HAP-1 (cell line): ENCODE data around the gene ZNF101.
"Not testable (repeated sequence)": the region's sequence is repeated elsewhere in the genome, so short reads cannot be mapped to it uniquely, and the experiment has no call there.

Experiments used
- DNase-seq, 2 experiments: peaks; one replicate each; pipeline ENCODE4 v3.0.0-alpha.2; 2016 to 2020; ENCODE audit warnings: low spot score in 2 of 2
- H3K27me3 ChIP-seq: fragments of 250-450 bp; sonication (Bioruptor Pico); 2 replicates; pipeline ENCODE4 v1.5.1; 2020; ENCODE audit warnings: low read depth, mild to moderate bottlenecking, moderate library complexity
- H3K36me3 ChIP-seq: fragments of 250-450 bp; sonication (Bioruptor Pico); replicated peaks from 2 replicates; pipeline ENCODE4 v1.5.1; 2020; ENCODE audit warnings: mild to moderate bottlenecking
- H3K4me1 ChIP-seq: fragments of 250-450 bp; sonication (Bioruptor Pico); 2 replicates; pipeline ENCODE4 v1.5.1; 2020; ENCODE audit warnings: mild to moderate bottlenecking
- H3K4me3 ChIP-seq: fragments of 250-450 bp; sonication (Bioruptor Pico); 2 replicates; pipeline ENCODE4 v1.5.1; 2020; ENCODE audit warnings: mild to moderate bottlenecking, moderate library complexity
- H3K9me3 ChIP-seq: fragments of 250-450 bp; sonication (Bioruptor Pico); 2 replicates; pipeline ENCODE4 v1.5.1; 2020; ENCODE audit warnings: mild to moderate bottlenecking, moderate library complexity
- in situ Hi-C: fragments of 300-500 bp; cut with MboI; formaldehyde crosslinking; loops from 3 replicates; pipeline ENCODE4 v1.14.3; 2020; ENCODE audit warnings: low sequenced_read_pairs, inconsistent platforms, mixed read lengths

Gene ZNF101

DNA sequence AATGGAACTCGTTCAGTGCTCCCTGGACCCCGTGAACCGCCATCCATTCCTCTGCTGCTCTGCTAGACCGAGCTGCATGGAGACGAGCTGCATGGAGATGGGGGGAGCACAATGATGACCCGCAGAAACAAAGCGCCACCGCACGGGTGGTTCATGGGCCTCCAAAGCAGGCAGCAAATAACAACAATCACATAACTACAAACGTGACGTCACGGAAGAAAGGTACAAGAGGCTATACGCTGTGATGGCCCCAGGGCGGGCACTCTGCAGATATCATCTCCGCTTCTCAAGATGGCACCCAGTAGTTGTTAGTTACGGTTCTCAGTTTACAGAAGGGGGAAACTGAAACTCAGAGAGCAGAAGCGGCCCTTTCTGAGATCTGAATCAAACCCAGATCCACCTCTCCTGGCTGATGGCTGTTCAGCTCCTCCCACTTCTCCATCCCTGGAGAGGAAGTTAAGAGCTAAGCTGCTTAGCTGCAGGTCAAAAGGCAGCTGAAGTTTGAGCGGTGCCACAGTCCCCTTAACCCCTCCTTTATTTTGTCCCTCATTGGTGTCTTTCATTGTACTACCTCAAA lies 6.9 kb upstream of the ZNF101 start:
- peaks cover 7% of the 10 kb centered on the region for H3K4me1 ChIP-seq
- peak; percentile 64 to 70 for DNase-seq
- peaks cover 40% of the 10 kb centered on the region for H3K36me3 ChIP-seq
- no peaks in the 10 kb centered on the region for H3K27me3 ChIP-seq
- peak overlapping the region; percentile 84; the same call in 1 of the 2 replicates for H3K4me3 ChIP-seq
- in situ Hi-C loops: no loop called here
- no peaks in the 10 kb centered on the region for H3K9me3 ChIP-seq

GRCh38 chr19:19662344-19662743 lies 6.3 kb upstream of the ZNF101 start:
- DNase-seq: peak in 1 of 2 experiments; percentile 8
- H3K27me3 ChIP-seq: no peaks in the 10 kb centered on the region
- H3K4me3 ChIP-seq: peak overlapping the region; percentile 84
- H3K9me3 ChIP-seq: no peaks in the 10 kb centered on the region
- peaks cover 7% of the 10 kb centered on the region for H3K4me1 ChIP-seq
- peaks cover 34% of the 10 kb centered on the region for H3K36me3 ChIP-seq
- in situ Hi-C loops: no loop called here

DNA sequence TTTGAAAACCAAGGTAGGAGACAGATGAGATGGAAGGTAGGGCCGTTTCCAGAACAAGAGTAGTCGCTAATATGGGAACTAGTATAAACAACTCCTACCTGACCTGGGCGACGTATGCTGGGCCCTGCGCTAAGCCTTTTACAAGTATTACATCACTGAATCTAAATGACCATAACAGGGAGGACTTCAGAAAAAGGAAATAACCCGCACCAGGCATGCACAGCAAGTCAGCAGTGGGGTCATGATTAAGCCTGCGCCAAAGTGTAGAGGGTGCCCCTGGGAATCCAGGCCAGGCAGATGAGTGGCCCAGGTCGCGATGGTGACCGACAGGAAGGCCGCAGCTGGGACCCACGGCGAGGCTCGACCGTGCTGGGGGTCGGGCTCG lies 5.8 kb upstream of the ZNF101 start:
- Histone ChIP-seq H3K4me1 (peaks cover 7% of the 10 kb centered on the region), H3K4me3 (peak overlapping the region; percentile 84), H3K9me3 (no peaks in the 10 kb centered on the region), H3K36me3 (peaks cover 30% of the 10 kb centered on the region), H3K27me3 (no peaks in the 10 kb centered on the region)
- DNase-seq: peak in 1 of 2 experiments; percentile 5
- in situ Hi-C loops: no loop called here

GRCh38 chr19:19663256-19664120 lies 5.2 kb upstream of the ZNF101 start, which contains the start of gene ATP13A1:
Gene ATP13A1 (minus strand): TSS chr19:19663676. CDS start chr19:19663666, 10 bp downstream.
- in situ Hi-C loops: no loop called here
- peak; percentile 96 to 98 for DNase-seq
- Histone ChIP-seq H3K9me3 (no peaks in the 10 kb centered on the region), H3K4me3 (peak within 1 kb of the TSS; percentile 84), H3K4me1 (peaks cover 11% of the 10 kb centered on the region), H3K27me3 (no peaks in the 10 kb centered on the region), H3K36me3 (peaks cover 26% of the 10 kb centered on the region)

DNA sequence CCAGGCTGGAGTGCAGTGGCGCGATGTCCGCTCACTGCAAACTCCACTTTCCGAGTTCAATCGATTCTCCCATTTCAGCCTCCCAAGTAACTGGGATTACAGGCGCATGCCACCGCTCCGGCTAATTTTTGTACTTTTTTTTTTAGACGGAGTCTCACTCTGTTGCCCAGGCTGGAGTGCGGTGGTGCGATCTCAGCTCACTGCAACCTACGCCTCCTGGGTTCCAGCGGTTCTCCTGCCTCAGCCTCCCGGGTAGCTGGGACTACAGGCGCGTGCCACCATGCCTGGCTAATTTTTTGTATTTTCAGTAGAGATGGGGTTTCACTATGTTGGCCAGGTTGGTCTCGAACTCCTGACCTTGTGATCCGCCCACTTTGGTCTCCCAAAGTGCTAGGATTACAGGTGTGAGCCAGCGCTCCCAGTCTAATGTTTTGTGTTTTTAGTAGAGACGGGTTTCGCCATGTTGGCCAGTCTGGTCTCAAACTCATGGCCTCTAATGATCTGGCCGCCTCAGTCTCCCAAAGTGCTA lies 3.2 kb upstream of the ZNF101 start:
- not testable (repeated sequence) for H3K27me3 ChIP-seq, DNase-seq, H3K36me3 ChIP-seq, H3K4me3 ChIP-seq, H3K9me3 ChIP-seq
- in situ Hi-C loops: loop anchor here (5.0 kb wide), 1 partner anchor 112 kb away; no protein-coding TSS in a partner anchor
- peaks cover 11% of the 10 kb centered on the region for H3K4me1 ChIP-seq

DNA sequence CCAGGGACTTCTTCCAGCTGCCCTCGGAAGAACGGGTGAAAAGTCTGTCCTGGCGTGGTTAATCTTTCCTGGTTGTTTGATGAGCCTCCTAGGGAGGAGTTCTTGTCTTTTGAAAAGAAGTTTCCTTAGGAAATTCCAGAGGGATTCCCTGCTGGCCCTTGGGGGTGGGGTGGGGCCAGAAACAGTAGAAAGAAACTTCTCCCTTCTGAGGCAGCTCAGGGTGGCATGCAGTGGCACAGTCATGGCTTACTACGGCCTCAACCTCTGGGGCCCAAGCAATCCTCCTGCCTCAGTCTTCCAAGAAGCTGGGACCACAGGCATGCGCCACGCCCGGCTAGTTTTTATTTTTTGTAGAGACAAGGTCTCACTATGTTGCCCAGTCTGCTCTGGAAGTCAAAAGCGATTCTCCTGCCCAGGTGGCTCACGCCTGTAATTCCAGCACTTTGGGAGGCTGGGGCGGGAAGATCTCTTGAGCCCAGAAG lies 1.5 kb downstream of the ZNF101 start:
- Histone ChIP-seq H3K4me1 (peaks cover 4% of the 10 kb centered on the region), H3K9me3 (peaks cover 4% of the 10 kb centered on the region; the same call in 1 of the 2 replicates), H3K36me3 (peaks cover 19% of the 10 kb centered on the region), H3K27me3 (no peaks in the 10 kb centered on the region), H3K4me3 (peak overlapping the region; percentile 96)
- in situ Hi-C loops: no loop called here
- peak; percentile 9 to 25 for DNase-seq

GRCh38 chr19:19672816-19673215 lies 4.2 kb downstream of the ZNF101 start:
- no peak overlapping the region for H3K4me3 ChIP-seq
- in situ Hi-C loops: no loop called here
- H3K9me3 ChIP-seq: peaks cover 10% of the 10 kb centered on the region
- H3K27me3 ChIP-seq: no peaks in the 10 kb centered on the region
- H3K4me1 ChIP-seq: peaks cover 4% of the 10 kb centered on the region
- peaks cover 36% of the 10 kb centered on the region for H3K36me3 ChIP-seq
- no peak for DNase-seq

GRCh38 chr19:19674315-19674714 lies 5.7 kb downstream of the ZNF101 start:
- H3K4me3 ChIP-seq: no peak overlapping the region
- peaks cover 51% of the 10 kb centered on the region for H3K36me3 ChIP-seq
- in situ Hi-C loops: no loop called here
- H3K27me3 ChIP-seq: no peaks in the 10 kb centered on the region
- peaks cover 15% of the 10 kb centered on the region for H3K9me3 ChIP-seq
- no peaks in the 10 kb centered on the region; the same call in none of the 2 replicates for H3K4me1 ChIP-seq
- DNase-seq: no peak

DNA sequence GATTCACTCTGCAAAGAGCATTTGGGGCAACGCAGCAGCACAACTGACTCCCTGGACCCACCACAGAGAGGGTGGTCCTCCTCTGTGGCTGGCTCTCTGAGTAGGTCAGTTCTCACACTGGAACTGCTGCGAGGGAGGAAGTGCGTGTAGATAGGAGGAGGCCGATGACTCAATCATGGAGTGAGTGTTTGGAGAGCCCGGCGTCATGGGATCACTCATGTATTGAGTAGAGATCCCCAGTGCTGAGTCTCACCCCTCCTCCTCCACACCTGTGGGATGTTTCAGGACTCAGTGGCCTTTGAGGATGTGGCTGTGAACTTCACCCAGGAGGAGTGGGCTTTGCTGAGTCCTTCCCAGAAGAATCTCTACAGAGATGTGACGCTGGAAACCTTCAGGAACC lies 8.9 kb downstream of the ZNF101 start:
- Histone ChIP-seq H3K27me3 (no peaks in the 10 kb centered on the region), H3K36me3 (peaks cover 59% of the 10 kb centered on the region), H3K9me3 (peaks cover 20% of the 10 kb centered on the region), H3K4me1 (no peaks in the 10 kb centered on the region), H3K4me3 (no peak overlapping the region)
- DNase-seq: no peak
- in situ Hi-C loops: no loop called here

- H3K27me3 ChIP-seq: no peaks in the 10 kb centered on the region
- DNase-seq: no peak
- H3K36me3 ChIP-seq: peaks cover 48% of the 10 kb centered on the region
- no peak overlapping the region for H3K4me3 ChIP-seq
- in situ Hi-C loops: no loop called here
- H3K4me1 ChIP-seq: no peaks in the 10 kb centered on the region
- H3K9me3 ChIP-seq: peaks cover 16% of the 10 kb centered on the region
These were observed 10.8 kb downstream of the ZNF101 start for GRCh38 chr19:19679176-19680073.

- not testable (repeated sequence) for DNase-seq
These were observed 17.5 kb downstream of the ZNF101 start for GRCh38 chr19:19686119-19686518.

GRCh38 chr19:19686580-19686979 lies 17.9 kb downstream of the ZNF101 start:
- in situ Hi-C loops: no loop called here
- Histone ChIP-seq H3K4me1 (no peaks in the 10 kb centered on the region), H3K36me3 (no peaks in the 10 kb centered on the region; the same call in 1 of the 2 replicates), H3K9me3 (0 out of 2 replicates have a peak, but pooled peaks cover 2% of the 10 kb centered on the region), H3K27me3 (no peaks in the 10 kb centered on the region), H3K4me3 (no peak overlapping the region)
- no peak for DNase-seq

More at GRCh38 chr19:19686119-19686518, 17.5 kb downstream of the ZNF101 start:
- H3K4me3 ChIP-seq, H3K36me3 ChIP-seq, H3K9me3 ChIP-seq, H3K27me3 ChIP-seq, H3K4me1 ChIP-seq, in situ Hi-C loops: not testable (repeated sequence)

DNA sequence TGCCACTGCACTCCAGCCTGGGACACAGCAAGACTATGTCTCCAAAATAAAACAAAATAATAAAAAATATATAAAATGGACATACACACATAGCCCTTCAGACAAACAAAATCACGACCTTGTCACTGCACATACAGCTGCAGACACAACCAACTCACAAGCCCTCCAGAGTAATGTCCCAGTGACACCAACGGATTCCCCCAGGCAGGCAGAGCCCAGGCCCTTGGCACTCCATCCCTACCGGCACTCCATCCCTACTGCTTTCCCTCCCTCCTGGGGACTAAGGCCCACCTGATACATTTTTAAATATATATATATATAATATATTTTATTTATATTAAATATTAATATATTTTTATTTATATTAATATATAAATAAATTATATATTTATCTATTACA lies 18.5 kb downstream of the ZNF101 start:
- Histone ChIP-seq H3K36me3 (no peaks in the 10 kb centered on the region; the same call in 1 of the 2 replicates), H3K4me1 (no peaks in the 10 kb centered on the region), H3K4me3 (no peak overlapping the region), H3K27me3 (no peaks in the 10 kb centered on the region), H3K9me3 (0 out of 2 replicates have a peak, but pooled peaks cover 2% of the 10 kb centered on the region)
- DNase-seq: peak in 1 of 2 experiments; percentile 40
- in situ Hi-C loops: no loop called here
